Activated CD4-positive, alpha-beta T cell treated with anti-CD3 and anti-CD28 coated beads for 48 hours (primary cell): Measurements from ENCODE around the gene LINGO1.

Experiments used
- DNase-seq: peaks from one replicate; pipeline ENCODE4 v3.0.0-alpha.2; 2020

The LINGO1 gene

GRCh38 chr15:77656294-77656693, 23.6 kb upstream of the LINGO1 start:
- DNase-seq = no peak

- no peak for DNase-seq
Observed at GRCh38 chr15:77654975-77655374, 22.3 kb upstream of the LINGO1 start.

- no peak for DNase-seq
Observed at GRCh38 chr15:77653832-77654480, 21.2 kb upstream of the LINGO1 start.

DNA sequence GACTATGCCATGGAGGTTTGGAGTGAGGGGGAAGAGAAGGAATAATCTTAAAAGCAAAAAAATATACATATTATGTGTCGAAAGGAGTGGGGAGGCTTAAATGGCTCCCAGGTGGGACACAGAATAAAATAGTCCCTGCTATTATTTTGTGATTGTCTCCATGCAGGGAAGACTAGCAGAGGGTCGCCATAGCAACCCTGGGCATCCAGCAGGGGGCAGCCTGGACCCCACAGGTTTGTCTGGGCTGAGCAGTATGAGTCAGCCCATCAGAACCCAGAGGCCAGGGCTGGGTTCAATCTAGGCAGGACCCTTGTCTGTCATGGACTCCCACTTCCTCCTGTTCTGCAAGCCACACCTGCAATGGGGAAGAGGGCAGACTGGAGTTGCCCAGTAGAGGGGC, 17.6 kb upstream of the LINGO1 start:
- peak; percentile 34 for DNase-seq

GRCh38 chr15:77649610-77650009, 16.9 kb upstream of the LINGO1 start:
- DNase-seq = no peak

GRCh38 chr15:77649017-77649416, 16.3 kb upstream of the LINGO1 start:
- no peak for DNase-seq

- no peak for DNase-seq
Observed at GRCh38 chr15:77647961-77648360, 15.2 kb upstream of the LINGO1 start.

GRCh38 chr15:77646104-77646694, 13.5 kb upstream of the LINGO1 start:
- no peak for DNase-seq

DNA sequence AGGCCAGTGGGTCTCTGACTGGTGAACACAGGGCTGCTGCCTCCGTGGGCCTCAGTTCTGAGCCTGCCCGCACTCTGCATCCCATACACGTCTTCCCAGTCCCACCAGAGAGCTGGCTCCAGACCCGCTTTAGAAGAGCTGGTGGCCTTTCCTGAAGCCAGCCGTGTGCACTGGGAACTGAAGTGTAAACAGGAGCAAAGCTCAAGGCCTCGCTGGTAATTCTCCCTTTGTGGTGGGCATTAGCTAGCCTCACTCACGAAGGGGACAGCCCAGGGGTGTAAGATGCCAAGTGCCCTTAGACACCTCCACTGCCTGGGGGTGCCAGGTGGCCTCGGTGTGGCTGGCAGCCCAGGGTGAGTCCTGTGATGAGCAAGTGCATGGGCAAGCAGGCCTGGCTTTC, 12.9 kb upstream of the LINGO1 start:
- no peak for DNase-seq

- no peak for DNase-seq
Observed at GRCh38 chr15:77644543-77645247, 12.0 kb upstream of the LINGO1 start.

GRCh38 chr15:77643764-77644163, 11.1 kb upstream of the LINGO1 start:
- no peak for DNase-seq

GRCh38 chr15:77642793-77643430, 10.2 kb upstream of the LINGO1 start:
- DNase-seq = no peak

DNA sequence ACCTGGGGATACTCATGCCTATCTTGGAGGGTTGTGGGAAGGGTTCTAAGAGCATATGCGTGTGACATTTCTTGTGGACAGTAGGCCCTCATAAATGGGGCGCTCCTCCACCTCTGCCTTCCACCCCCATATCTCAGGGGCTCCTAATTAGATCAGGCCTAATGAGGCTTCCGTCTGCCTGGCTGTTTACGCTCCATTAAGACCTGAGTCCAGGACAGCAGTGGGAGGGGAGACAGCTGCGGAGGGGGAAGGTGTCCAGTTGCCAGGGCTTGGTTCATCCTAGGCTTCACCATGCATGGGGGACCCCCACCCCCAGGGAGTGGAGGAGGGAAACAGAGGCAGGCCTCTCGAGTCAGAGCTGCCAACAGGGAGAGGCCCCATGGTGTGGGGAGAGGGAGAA, 9.3 kb upstream of the LINGO1 start:
- DNase-seq = no peak

- no peak for DNase-seq
Observed at GRCh38 chr15:77640615-77641014, 7.9 kb upstream of the LINGO1 start.

DNA sequence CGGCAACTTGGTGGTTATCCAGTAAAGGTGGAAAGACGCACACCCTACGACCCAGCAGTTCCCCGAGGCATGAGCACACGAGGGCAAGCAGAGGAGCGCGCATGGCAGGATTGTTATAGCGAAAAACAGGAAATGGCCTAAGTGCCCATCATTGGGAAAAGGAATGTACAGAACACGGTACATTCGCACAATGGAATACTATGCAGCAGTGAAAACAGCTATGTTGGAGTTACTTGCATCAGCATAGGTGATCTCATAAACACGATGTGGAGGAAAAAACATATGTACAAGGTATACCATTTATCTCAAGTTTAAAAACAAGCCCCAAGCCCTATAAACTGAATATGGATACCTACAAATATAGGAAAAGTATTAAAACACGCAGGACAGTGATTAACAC, 6.7 kb upstream of the LINGO1 start:
- DNase-seq = no peak

GRCh38 chr15:77637851-77638692, 5.4 kb upstream of the LINGO1 start:
- DNase-seq = no peak

DNA sequence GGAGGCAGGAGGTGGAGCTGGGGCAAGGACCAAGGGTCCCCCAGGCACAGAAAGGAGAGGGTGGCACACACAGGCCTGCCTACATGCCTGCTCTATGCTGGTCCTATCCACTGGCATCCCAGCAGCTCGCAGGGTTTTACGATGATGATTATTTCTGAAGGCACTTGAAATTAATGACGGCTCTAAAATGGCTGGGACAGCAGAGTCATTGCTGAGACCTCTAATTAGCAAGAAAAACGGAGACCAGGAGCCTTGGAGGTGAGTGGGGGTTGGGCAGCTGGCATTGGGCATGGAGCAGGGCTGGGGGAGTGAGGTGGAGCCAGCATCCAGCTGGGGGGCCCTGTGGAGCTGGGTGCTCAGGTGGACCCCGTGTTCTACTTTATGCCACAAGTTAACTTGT, 3.5 kb upstream of the LINGO1 start:
- DNase-seq = no peak

- DNase-seq = peak; percentile 84
Observed at GRCh38 chr15:77634266-77634962, 1.7 kb upstream of the LINGO1 start.

DNA sequence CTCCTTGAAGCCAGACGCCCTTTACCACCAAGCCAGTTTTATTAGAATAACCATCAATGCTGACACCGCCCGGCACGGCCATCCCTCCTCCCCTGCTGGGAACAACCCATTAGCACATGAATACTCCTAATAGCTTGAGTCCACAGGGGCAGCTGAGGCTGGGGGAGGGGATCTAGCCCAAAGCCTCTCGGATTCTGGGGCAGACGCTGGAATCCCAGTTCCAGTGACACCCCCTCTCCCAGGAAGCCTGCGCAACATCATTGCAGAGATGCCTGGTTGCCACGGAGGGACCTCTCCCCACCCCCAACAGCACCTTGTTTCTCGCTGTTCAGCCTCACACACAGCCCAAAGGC, 1.2 kb upstream of the LINGO1 start:
- no peak for DNase-seq

- DNase-seq = peak; percentile 80
Observed at GRCh38 chr15:77633134-77633912, 611 bp upstream of the LINGO1 start.

- no peak for DNase-seq
Observed at GRCh38 chr15:77631745-77632533, 773 bp downstream of the LINGO1 start.
